HepG2 (cell line): ENCODE data around the gene APRT. TPM values are rescaled to one million over a fixed set of nuclear protein-coding genes. Genes with fewer than 3 reads are reported as not detected.
A peak's percentile ranks its signal among the peaks of the same experiment; 100 is the strongest.

ENCODE experiments used
- CENPT ChIP-seq: sonication (generic); formaldehyde crosslinking; IDR thresholded peaks from 2 replicates; pipeline ENCODE4 v1.8.0; 2022; ENCODE audit warnings: low read depth, mild to moderate bottlenecking, moderate library complexity, missing genetic modification reagents
- HES4 ChIP-seq: sonication (generic); formaldehyde crosslinking; IDR thresholded peaks from 2 replicates; pipeline ENCODE4 v1.9.0; 2021; ENCODE audit warnings: mild to moderate bottlenecking, missing genetic modification reagents, borderline replicate concordance
- MXI1 ChIP-seq: IDR thresholded peaks from 3 replicates; pipeline ENCODE4 v1.6.1; 2012; ENCODE audit warnings: low read depth, low read length, inconsistent platforms, borderline replicate concordance
- NFYB ChIP-seq: sonication (generic); formaldehyde crosslinking; IDR thresholded peaks from 2 replicates; pipeline ENCODE4 v1.4.0; 2020; ENCODE audit warnings: missing genetic modification reagents
- NONO ChIP-seq, 2 experiments: fragments of 450-650 bp in 1 of 2; sonication (generic) in 1 of 2; formaldehyde crosslinking in 1 of 2; IDR thresholded peaks in 1 of 2; conservative IDR thresholded peaks in 1 of 2; 2 replicates each; pipeline versions ENCODE4 v1.6.1 to v1.8.0; 2017 to 2022; ENCODE audit warnings: mild to moderate bottlenecking in 1 of 2, missing genetic modification reagents in 1 of 2, moderate library complexity in 1 of 2
- PCBP1 ChIP-seq: fragments of 200-400 bp; formaldehyde crosslinking; IDR thresholded peaks from 2 replicates; pipeline ENCODE4 v1.6.1; 2017; ENCODE audit warnings: mild to moderate bottlenecking, low read depth, low read length, borderline replicate concordance
- RBAK ChIP-seq: sonication (generic); formaldehyde crosslinking; IDR thresholded peaks from 2 replicates; pipeline ENCODE4 v1.5.1; 2020; ENCODE audit warnings: mild to moderate bottlenecking, missing genetic modification reagents
- RFX1 ChIP-seq: fragments of 450-650 bp; IDR thresholded peaks from 2 replicates; pipeline ENCODE4 v1.6.1; 2017
- SIN3B ChIP-seq: fragments of 150-350 bp; IDR thresholded peaks from 2 replicates; pipeline ENCODE4 v1.6.1; 2014; ENCODE audit warnings: low read length
- SMAD3 ChIP-seq: sonication (generic); formaldehyde crosslinking; IDR thresholded peaks from 2 replicates; pipeline ENCODE4 v1.4.0; 2020; ENCODE audit warnings: missing genetic modification reagents
- SP4 ChIP-seq: sonication (generic); formaldehyde crosslinking; IDR thresholded peaks from 2 replicates; pipeline ENCODE4 v1.8.1; 2023; ENCODE audit warnings: mild to moderate bottlenecking, missing genetic modification reagents
- TGIF2 ChIP-seq: IDR thresholded peaks from 2 replicates; pipeline ENCODE4 v1.6.1; 2016; ENCODE audit warnings: control low read depth, missing compliant biosample characterization
- ZNF761 ChIP-seq: sonication (generic); formaldehyde crosslinking; conservative IDR thresholded peaks from 2 replicates; pipeline ENCODE4 v1.4.0; 2020; ENCODE audit warnings: mild to moderate bottlenecking, missing genetic modification reagents
- polyA plus RNA-seq, 8 experiments: library from polyadenylated mRNA; depleted of rRNA in 3 of 8; stranded (reverse) in 7 of 8; unstranded in 1 of 8; fragments of >200 nt; fragmentation: Illumina TruSeq in 4 of 8; extraction: Trizol in 4 of 8; gene quantifications; 2 replicates each; pipeline versions ENCODE4 v1.2.1 to v1.2.3, GENCODE V29; 2011 to 2016; ENCODE audit warnings: low read depth in 4 of 8, missing spikeins in 1 of 8, mixed read lengths in 1 of 8; ENCODE audit not compliant: insufficient read depth in 1 of 8
- total RNA-seq, 5 experiments: library from RNA; depleted of rRNA; stranded (reverse); fragments of >200 nt; fragmentation: Illumina TruSeq; extraction: Trizol; gene quantifications; 2 replicates each; pipeline ENCODE4 v1.2.3, GENCODE V29; 2016; ENCODE audit warnings: low read depth in 1 of 5
- TF ChIP-seq, protein P1 (sequence below): sonication (generic); formaldehyde crosslinking; IDR thresholded peaks from 2 replicates; pipeline ENCODE4 v1.4.0; 2020; ENCODE audit warnings: mild to moderate bottlenecking, missing genetic modification reagents, borderline replicate concordance
- TF ChIP-seq, protein P2 (sequence below): sonication (generic); formaldehyde crosslinking; IDR thresholded peaks from 2 replicates; pipeline ENCODE4 v1.5.1; 2020; ENCODE audit warnings: mild to moderate bottlenecking, missing genetic modification reagents, moderate library complexity
- TF ChIP-seq, protein P3 (sequence below): sonication (generic); formaldehyde crosslinking; IDR thresholded peaks from 2 replicates; pipeline ENCODE4 v1.4.0; 2020; ENCODE audit warnings: missing genetic modification reagents, borderline replicate concordance
- TF ChIP-seq, protein P4 (sequence below): IDR thresholded peaks from 2 replicates; pipeline ENCODE4 v1.6.1; 2016; ENCODE audit warnings: missing genetic modification reagents, missing compliant biosample characterization
- TF ChIP-seq, protein P5 (sequence below): sonication (generic); formaldehyde crosslinking; IDR thresholded peaks from 2 replicates; pipeline ENCODE4 v1.5.1; 2020; ENCODE audit warnings: mild to moderate bottlenecking, missing genetic modification reagents, moderate library complexity

The APRT gene
- total and polyA plus RNA-seq, 2 of the 13 experiments (the other 11 are each of a cell fraction or from before 2014, with no cell fraction given) = 155 to 242 TPM

DNA sequence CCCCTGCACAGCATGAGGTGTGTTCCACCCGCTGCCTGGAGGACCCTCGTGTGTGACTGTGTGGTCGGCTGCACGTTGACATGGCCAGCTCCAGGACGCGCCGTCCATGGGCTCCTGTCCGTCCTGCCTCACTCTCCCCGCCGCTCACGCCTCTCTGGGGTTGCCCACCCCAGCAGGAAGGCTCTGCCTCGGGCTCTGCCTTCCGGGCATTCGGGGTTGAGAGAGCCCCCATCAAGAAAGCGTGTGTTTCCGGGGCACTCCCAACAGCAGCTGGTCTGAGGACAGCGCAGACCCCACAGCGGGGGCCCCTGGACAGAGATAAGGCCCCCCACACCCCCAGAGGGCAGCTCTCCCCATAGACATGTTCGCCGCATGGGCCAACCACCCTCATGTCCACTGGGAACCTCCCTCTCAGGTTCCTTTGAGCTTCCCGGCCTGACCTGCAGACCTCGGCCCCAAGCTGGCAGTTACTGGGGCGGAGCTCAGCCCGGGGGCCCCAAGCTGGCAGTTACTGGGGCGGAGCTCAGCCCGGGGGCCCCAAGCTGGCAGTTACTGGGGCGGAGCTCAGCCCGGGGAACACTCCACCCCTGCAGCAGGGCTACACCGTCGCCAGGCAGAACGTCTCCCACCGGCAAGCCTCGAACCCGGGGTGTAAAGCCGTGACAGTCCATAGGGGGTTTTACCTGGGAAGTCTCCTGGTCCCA, 18.3 kb downstream of the APRT start (continued):
- TF ChIP-seq, protein P1, sequence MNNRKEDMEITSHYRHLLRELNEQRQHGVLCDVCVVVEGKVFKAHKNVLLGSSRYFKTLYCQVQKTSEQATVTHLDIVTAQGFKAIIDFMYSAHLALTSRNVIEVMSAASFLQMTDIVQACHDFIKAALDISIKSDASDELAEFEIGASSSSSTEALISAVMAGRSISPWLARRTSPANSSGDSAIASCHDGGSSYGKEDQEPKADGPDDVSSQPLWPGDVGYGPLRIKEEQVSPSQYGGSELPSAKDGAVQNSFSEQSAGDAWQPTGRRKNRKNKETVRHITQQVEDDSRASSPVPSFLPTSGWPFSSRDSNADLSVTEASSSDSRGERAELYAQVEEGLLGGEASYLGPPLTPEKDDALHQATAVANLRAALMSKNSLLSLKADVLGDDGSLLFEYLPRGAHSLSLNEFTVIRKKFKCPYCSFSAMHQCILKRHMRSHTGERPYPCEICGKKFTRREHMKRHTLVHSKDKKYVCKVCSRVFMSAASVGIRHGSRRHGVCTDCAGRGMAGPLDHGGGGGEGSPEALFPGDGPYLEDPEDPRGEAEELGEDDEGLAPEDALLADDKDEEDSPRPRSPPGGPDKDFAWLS (CRISPR knock-in tag) = no peak
- TF ChIP-seq, protein P2, sequence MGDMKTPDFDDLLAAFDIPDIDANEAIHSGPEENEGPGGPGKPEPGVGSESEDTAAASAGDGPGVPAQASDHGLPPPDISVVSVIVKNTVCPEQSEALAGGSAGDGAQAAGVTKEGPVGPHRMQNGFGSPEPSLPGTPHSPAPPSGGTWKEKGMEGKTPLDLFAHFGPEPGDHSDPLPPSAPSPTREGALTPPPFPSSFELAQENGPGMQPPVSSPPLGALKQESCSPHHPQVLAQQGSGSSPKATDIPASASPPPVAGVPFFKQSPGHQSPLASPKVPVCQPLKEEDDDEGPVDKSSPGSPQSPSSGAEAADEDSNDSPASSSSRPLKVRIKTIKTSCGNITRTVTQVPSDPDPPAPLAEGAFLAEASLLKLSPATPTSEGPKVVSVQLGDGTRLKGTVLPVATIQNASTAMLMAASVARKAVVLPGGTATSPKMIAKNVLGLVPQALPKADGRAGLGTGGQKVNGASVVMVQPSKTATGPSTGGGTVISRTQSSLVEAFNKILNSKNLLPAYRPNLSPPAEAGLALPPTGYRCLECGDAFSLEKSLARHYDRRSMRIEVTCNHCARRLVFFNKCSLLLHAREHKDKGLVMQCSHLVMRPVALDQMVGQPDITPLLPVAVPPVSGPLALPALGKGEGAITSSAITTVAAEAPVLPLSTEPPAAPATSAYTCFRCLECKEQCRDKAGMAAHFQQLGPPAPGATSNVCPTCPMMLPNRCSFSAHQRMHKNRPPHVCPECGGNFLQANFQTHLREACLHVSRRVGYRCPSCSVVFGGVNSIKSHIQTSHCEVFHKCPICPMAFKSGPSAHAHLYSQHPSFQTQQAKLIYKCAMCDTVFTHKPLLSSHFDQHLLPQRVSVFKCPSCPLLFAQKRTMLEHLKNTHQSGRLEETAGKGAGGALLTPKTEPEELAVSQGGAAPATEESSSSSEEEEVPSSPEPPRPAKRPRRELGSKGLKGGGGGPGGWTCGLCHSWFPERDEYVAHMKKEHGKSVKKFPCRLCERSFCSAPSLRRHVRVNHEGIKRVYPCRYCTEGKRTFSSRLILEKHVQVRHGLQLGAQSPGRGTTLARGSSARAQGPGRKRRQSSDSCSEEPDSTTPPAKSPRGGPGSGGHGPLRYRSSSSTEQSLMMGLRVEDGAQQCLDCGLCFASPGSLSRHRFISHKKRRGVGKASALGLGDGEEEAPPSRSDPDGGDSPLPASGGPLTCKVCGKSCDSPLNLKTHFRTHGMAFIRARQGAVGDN = peak; percentile 76
- 0 out of 2 replicates have a peak, but pooled peaks have one; percentile 50 for TF ChIP-seq ZNF761 (CRISPR knock-in tag)
- no peak for TF ChIP-seq RBAK (CRISPR knock-in tag)
- TF ChIP-seq, protein P3, sequence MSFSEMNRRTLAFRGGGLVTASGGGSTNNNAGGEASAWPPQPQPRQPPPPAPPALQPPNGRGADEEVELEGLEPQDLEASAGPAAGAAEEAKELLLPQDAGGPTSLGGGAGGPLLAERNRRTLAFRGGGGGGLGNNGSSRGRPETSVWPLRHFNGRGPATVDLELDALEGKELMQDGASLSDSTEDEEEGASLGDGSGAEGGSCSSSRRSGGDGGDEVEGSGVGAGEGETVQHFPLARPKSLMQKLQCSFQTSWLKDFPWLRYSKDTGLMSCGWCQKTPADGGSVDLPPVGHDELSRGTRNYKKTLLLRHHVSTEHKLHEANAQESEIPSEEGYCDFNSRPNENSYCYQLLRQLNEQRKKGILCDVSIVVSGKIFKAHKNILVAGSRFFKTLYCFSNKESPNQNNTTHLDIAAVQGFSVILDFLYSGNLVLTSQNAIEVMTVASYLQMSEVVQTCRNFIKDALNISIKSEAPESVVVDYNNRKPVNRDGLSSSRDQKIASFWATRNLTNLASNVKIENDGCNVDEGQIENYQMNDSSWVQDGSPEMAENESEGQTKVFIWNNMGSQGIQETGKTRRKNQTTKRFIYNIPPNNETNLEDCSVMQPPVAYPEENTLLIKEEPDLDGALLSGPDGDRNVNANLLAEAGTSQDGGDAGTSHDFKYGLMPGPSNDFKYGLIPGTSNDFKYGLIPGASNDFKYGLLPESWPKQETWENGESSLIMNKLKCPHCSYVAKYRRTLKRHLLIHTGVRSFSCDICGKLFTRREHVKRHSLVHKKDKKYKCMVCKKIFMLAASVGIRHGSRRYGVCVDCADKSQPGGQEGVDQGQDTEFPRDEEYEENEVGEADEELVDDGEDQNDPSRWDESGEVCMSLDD = peak; percentile 71; the same call in 1 of the 2 replicates
- TF ChIP-seq MXI1 = 0 out of 3 replicates have a peak, but pooled peaks have one; percentile 21
- TF ChIP-seq, protein P4, sequence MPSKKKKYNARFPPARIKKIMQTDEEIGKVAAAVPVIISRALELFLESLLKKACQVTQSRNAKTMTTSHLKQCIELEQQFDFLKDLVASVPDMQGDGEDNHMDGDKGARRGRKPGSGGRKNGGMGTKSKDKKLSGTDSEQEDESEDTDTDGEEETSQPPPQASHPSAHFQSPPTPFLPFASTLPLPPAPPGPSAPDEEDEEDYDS = no peak; the same call in 1 of the 2 replicates
- TF ChIP-seq PCBP1 = 0 out of 2 replicates have a peak, but pooled peaks have one; percentile 59
- no peak for TF ChIP-seq HES4 (CRISPR knock-in tag)
- TF ChIP-seq NFYB (CRISPR knock-in tag) = no peak
- no peak for TF ChIP-seq SIN3B
- no peak for TF ChIP-seq TGIF2 (CRISPR knock-in tag)
- peak; percentile 65; the same call in 1 of the 2 replicates for TF ChIP-seq SP4 (CRISPR knock-in tag)
- peak; percentile 43; the same call in 1 of the 2 replicates for TF ChIP-seq SMAD3 (CRISPR knock-in tag)
- no peak for TF ChIP-seq NONO (IDR thresholded peaks at IDR 0.05)
- peak; percentile 44; the same call in 1 of the 2 replicates for TF ChIP-seq NONO (CRISPR knock-in tag; conservative IDR thresholded peaks at IDR 0.05)
- TF ChIP-seq, protein P5, sequence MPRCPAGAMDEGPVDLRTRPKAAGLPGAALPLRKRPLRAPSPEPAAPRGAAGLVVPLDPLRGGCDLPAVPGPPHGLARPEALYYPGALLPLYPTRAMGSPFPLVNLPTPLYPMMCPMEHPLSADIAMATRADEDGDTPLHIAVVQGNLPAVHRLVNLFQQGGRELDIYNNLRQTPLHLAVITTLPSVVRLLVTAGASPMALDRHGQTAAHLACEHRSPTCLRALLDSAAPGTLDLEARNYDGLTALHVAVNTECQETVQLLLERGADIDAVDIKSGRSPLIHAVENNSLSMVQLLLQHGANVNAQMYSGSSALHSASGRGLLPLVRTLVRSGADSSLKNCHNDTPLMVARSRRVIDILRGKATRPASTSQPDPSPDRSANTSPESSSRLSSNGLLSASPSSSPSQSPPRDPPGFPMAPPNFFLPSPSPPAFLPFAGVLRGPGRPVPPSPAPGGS (CRISPR knock-in tag) = peak; percentile 43; the same call in 1 of the 2 replicates
- TF ChIP-seq RFX1 = no peak
- no peak for TF ChIP-seq CENPT (CRISPR knock-in tag)
